HuH-7.5 (cell line): ENCODE results near the gene GMPPA.

Experiments used
- DNase-seq: peaks from one replicate; pipeline ENCODE4 v3.0.0; 2011; ENCODE audit warnings: low spot score

GMPPA gene

GRCh38 chr2:219486380-219486959, 12.2 kb upstream of the GMPPA start:
- no peak for DNase-seq

- no peak for DNase-seq
Measured at GRCh38 chr2:219488149-219488843, 10.4 kb upstream of the GMPPA start.

- no peak for DNase-seq
Measured at GRCh38 chr2:219488844-219489194, 9.9 kb upstream of the GMPPA start.

GRCh38 chr2:219489315-219489714, 9.4 kb upstream of the GMPPA start:
- no peak for DNase-seq

GRCh38 chr2:219490186-219490585, 8.5 kb upstream of the GMPPA start:
- DNase-seq: no peak

GRCh38 chr2:219490600-219491130, 8.0 kb upstream of the GMPPA start:
- no peak for DNase-seq

- DNase-seq: no peak
Measured at GRCh38 chr2:219491278-219491963, 7.3 kb upstream of the GMPPA start.

- no peak for DNase-seq
Measured at GRCh38 chr2:219492575-219492974, 6.1 kb upstream of the GMPPA start.

- no peak for DNase-seq
Measured at GRCh38 chr2:219493086-219493485, 5.6 kb upstream of the GMPPA start.

- DNase-seq: no peak
Measured at GRCh38 chr2:219494952-219495530, 3.6 kb upstream of the GMPPA start.

GRCh38 chr2:219495531-219496122, 3.1 kb upstream of the GMPPA start:
- DNase-seq: peak; percentile 93

GRCh38 chr2:219496247-219496824, 2.4 kb upstream of the GMPPA start:
- DNase-seq: no peak

- no peak for DNase-seq
Measured at GRCh38 chr2:219496825-219497494, 1.7 kb upstream of the GMPPA start.

GRCh38 chr2:219497495-219498279, 1.0 kb upstream of the GMPPA start:
- DNase-seq: peak; percentile 97

- no peak for DNase-seq
Measured at GRCh38 chr2:219499058-219499307, 292 bp downstream of the GMPPA start.

- no peak for DNase-seq
Measured at GRCh38 chr2:219499555-219499954, 864 bp downstream of the GMPPA start.

- no peak for DNase-seq
Measured at GRCh38 chr2:219500135-219500534, 1.4 kb downstream of the GMPPA start.

GRCh38 chr2:219501849-219502248, 3.2 kb downstream of the GMPPA start:
- no peak for DNase-seq

GRCh38 chr2:219502618-219503017, 3.9 kb downstream of the GMPPA start:
- DNase-seq: no peak

- no peak for DNase-seq
Measured at GRCh38 chr2:219505585-219505984, 6.9 kb downstream of the GMPPA start.

- DNase-seq: no peak
Measured at GRCh38 chr2:219506153-219506801, 7.6 kb downstream of the GMPPA start.
